Psoas muscle (tissue), 8 donors: ENCODE results near the gene KRTAP10-8. TPM values are rescaled to one million over a fixed set of nuclear protein-coding genes. Genes with fewer than 3 reads are reported as not detected.

ENCODE experiments used
- ATAC-seq, 4 donors: fragments of 200-7000 bp; cut with Tn5 transposase; one replicate each; pipeline ENCODE4 v1.9.1; 2020; ENCODE audit warnings: moderate library complexity in 3 of 4, mild to moderate bottlenecking in 2 of 4
- DNase-seq, 2 donors: peaks; one replicate each; pipeline ENCODE4 v3.0.0-alpha.2; 2020
- H3K27ac ChIP-seq: fragments of 200-600 bp; one replicate; pipeline ENCODE4 v1.8.0; 2022
- H3K27me3 ChIP-seq, 3 donors: fragments of 200-600 bp in 1 of 3; one replicate each; pipeline versions ENCODE4 v1.6.1 to v1.8.0; 2013 to 2022; ENCODE audit warnings: low read length in 2 of 3, mild to moderate bottlenecking in 2 of 3, moderate library complexity in 1 of 3; ENCODE audit not compliant: insufficient read depth in 3 of 3
- H3K36me3 ChIP-seq, 2 donors: fragments of 200-600 bp in 1 of 2; one replicate each; pipeline versions ENCODE4 v1.6.1 to v1.8.0; 2013 to 2022; ENCODE audit warnings: low read depth in 1 of 2, mild to moderate bottlenecking in 1 of 2, moderate library complexity in 1 of 2; ENCODE audit not compliant: insufficient read depth in 1 of 2
- H3K4me1 ChIP-seq: fragments of 200-600 bp; one replicate; pipeline ENCODE4 v1.8.0; 2022
- H3K4me3 ChIP-seq: fragments of 200-600 bp; one replicate; pipeline ENCODE4 v1.8.0; 2022; ENCODE audit warnings: mild to moderate bottlenecking
- H3K9me3 ChIP-seq: fragments of 200-600 bp; one replicate; pipeline ENCODE4 v1.8.0; 2022
- CTCF ChIP-seq: fragments of 200-600 bp; IDR thresholded peaks from one replicate; pipeline ENCODE4 v1.8.0; 2022; ENCODE audit warnings: antibody characterized with exemption
- WGBS, 3 donors: extraction: QIAGEN DNeasy Blood & Tissue Kit; methylation state at CpG; one replicate each; pipeline versions ENCODE4 v1.1.6 to v1.1.7; 2013; 5-methylcytosine and 5-hydroxymethylcytosine counted together
- intact Hi-C, 2 donors: fragments of 100-400 bp; cut with DNase I; formaldehyde crosslinking; loops; one replicate each; pipeline versions ENCODE4 v1.11.0 to v1.14.2; 2022
- long read RNA-seq, 2 donors: library from polyadenylated mRNA; unstranded; transcript quantifications; one replicate each; pipeline ENCODE4 v2.0.0, GENCODE V29; 2021
- polyA plus RNA-seq, 3 donors: library from polyadenylated mRNA; stranded (reverse); fragments of 200-250 nt; gene quantifications; one replicate each; pipeline ENCODE4 v1.2.3, GENCODE V29; 2013
- total RNA-seq, 4 donors: library from RNA; stranded (reverse); fragmentation: NEBNext Ultra II Directional in 2 of 4; extraction: Animal tissue kit (Norgen Biotek cat#: 25700) in 2 of 4; gene quantifications; one replicate each; pipeline versions ENCODE4 v1.2.1 to v1.2.4, GENCODE V29; 2021 to 2023
- donor health status: healthy with polysubstance abuse.
- donor health status: DM: no; HTN: no; CAD: no; lungs with moderate emphysema.
- donor health status: Bipolar disorder and iron deficiency.
- donor health status: healthy.
- donor health status: DM: yes; HTN: yes; CAD: no.
- donor health status: DM: no; HTN: no; CAD: no.
- donor health status: DM: no; HTN: no; CAD: no.
- donor health status: DM: yes; HTN: yes; CAD: no.

The KRTAP10-8 gene
- not detected for total RNA-seq
- not detected for polyA plus RNA-seq
- long read RNA-seq, donor 1 = 0 reads
- long read RNA-seq, donor 2 = 0 reads

- TF ChIP-seq CTCF = no peak
- Histone ChIP-seq H3K4me1 (no peaks in the 10 kb centered on the region), H3K9me3 (peaks cover 6% of the 10 kb centered on the region), H3K4me3 (no peak within 1 kb of the TSS), H3K27me3 (peaks cover 0 to 39% (median 13%) of the 10 kb centered on the region in 3 donors), H3K36me3 (no peaks in the 10 kb centered on the region), H3K27ac (no peak within 1 kb of the TSS)
- DNase-seq (peak in 1 of 2 donors; percentile 38), ATAC-seq (no peak)
- 62 to 64% (median 64%) methylated on average over 8 of the region's 8 CpGs for WGBS, 3 donors
- intact Hi-C loops = no loop called here
These were observed at the start of gene KRTAP10-8 for GRCh38 chr21:44612029-44612486. Gene KRTAP10-8 (plus strand): TSS chr21:44612079. CDS start chr21:44612101, 22 bp downstream.

GRCh38 chr21:44564099-44564498 is 47.8 kb upstream of the KRTAP10-8 start:
- peaks cover 10% of the 10 kb centered on the region for H3K9me3 ChIP-seq
- 88 to 98% (median 94%) methylated on average over 1 of the region's 1 CpG for WGBS, 3 donors
- H3K4me1 ChIP-seq = no peaks in the 10 kb centered on the region
- H3K36me3 ChIP-seq = no peaks in the 10 kb centered on the region
- H3K4me3 ChIP-seq = no peak overlapping the region
- H3K27me3 ChIP-seq = peaks cover 0 to 27% (median 0%) of the 10 kb centered on the region in 3 donors
- TF ChIP-seq CTCF = no peak
- ATAC-seq = no peak
- no peak overlapping the region for H3K27ac ChIP-seq
- no peak for DNase-seq
- intact Hi-C loops = no loop called here

GRCh38 chr21:44564886-44565598 is 46.8 kb upstream of the KRTAP10-8 start:
- ATAC-seq (no peak), DNase-seq (no peak)
- TF ChIP-seq CTCF = no peak
- Histone ChIP-seq H3K27me3 (peaks cover 0 to 30% (median 4%) of the 10 kb centered on the region in 3 donors), H3K4me1 (no peaks in the 10 kb centered on the region), H3K4me3 (no peak overlapping the region), H3K36me3 (no peaks in the 10 kb centered on the region), H3K9me3 (peaks cover 10% of the 10 kb centered on the region), H3K27ac (no peak overlapping the region)
- intact Hi-C loops = no loop called here
- WGBS, 3 donors = 0 to 46% (median 44%) methylated on average over 1 of the region's 1 CpG

GRCh38 chr21:44566403-44566802 is 45.5 kb upstream of the KRTAP10-8 start:
- Histone ChIP-seq H3K36me3 (no peaks in the 10 kb centered on the region), H3K9me3 (peaks cover 15% of the 10 kb centered on the region), H3K27ac (no peak overlapping the region), H3K4me3 (no peak overlapping the region), H3K4me1 (no peaks in the 10 kb centered on the region), H3K27me3 (peaks cover 0 to 30% (median 4%) of the 10 kb centered on the region in 3 donors)
- intact Hi-C loops = no loop called here
- 74 to 79% (median 76%) methylated on average over 1 of the region's 1 CpG for WGBS, 3 donors
- no peak for ATAC-seq
- no peak for DNase-seq
- TF ChIP-seq CTCF = no peak
